ENCODE measurements around the gene SPPL2C. TPM values are rescaled to one million over a fixed set of nuclear protein-coding genes. Genes with fewer than 3 reads are reported as not detected.

Gene SPPL2C
- total RNA-seq, 2 donors from 2014 or later = not detected

- no peaks in the 10 kb centered on the region for H3K27me3 Mint-ChIP-seq (ENCODE audit: low read depth)
- no peak for ATAC-seq (replicated peaks in 1 of 2)
- H3K36me3 Mint-ChIP-seq (ENCODE audit: insufficient read depth in 2 of 2) = no peaks in the 10 kb centered on the region
- H3K9me3 Mint-ChIP-seq = no peaks in the 10 kb centered on the region
- DNase-seq = no peak
- no peaks in the 10 kb centered on the region for H3K4me1 Mint-ChIP-seq (ENCODE audit: low read depth)
- no peak overlapping the region for H3K27ac Mint-ChIP-seq
- H3K4me3 Mint-ChIP-seq = no peak overlapping the region
These were observed 24.5 kb upstream of the SPPL2C start for GRCh38 chr17:45820052-45820780.

GRCh38 chr17:45821147-45821546, 23.5 kb upstream of the SPPL2C start:
- no peak for ATAC-seq (replicated peaks in 1 of 2)
- no peaks in the 10 kb centered on the region for H3K27me3 Mint-ChIP-seq (ENCODE audit: low read depth)
- no peak overlapping the region for H3K4me3 Mint-ChIP-seq
- H3K36me3 Mint-ChIP-seq (ENCODE audit: insufficient read depth in 2 of 2) = no peaks in the 10 kb centered on the region
- H3K27ac Mint-ChIP-seq = no peak overlapping the region
- no peaks in the 10 kb centered on the region for H3K9me3 Mint-ChIP-seq
- no peaks in the 10 kb centered on the region for H3K4me1 Mint-ChIP-seq (ENCODE audit: low read depth)
- DNase-seq = no peak

GRCh38 chr17:45823598-45823997, 21.1 kb upstream of the SPPL2C start:
- H3K27me3 Mint-ChIP-seq (ENCODE audit: low read depth) = no peaks in the 10 kb centered on the region
- no peak overlapping the region for H3K4me3 Mint-ChIP-seq
- ATAC-seq (replicated peaks in 1 of 2) = peak in 1 of 2 donors; percentile 25
- no peak overlapping the region for H3K27ac Mint-ChIP-seq
- no peaks in the 10 kb centered on the region for H3K9me3 Mint-ChIP-seq
- DNase-seq = no peak
- H3K36me3 Mint-ChIP-seq (ENCODE audit: insufficient read depth in 2 of 2) = no peaks in the 10 kb centered on the region
- no peaks in the 10 kb centered on the region for H3K4me1 Mint-ChIP-seq (ENCODE audit: low read depth)

GRCh38 chr17:45824475-45824874, 20.2 kb upstream of the SPPL2C start:
- no peaks in the 10 kb centered on the region for H3K36me3 Mint-ChIP-seq (ENCODE audit: insufficient read depth in 2 of 2)
- H3K27ac Mint-ChIP-seq = no peak overlapping the region
- DNase-seq (no peak), ATAC-seq (replicated peaks in 1 of 2) (no peak)
- H3K9me3 Mint-ChIP-seq = no peaks in the 10 kb centered on the region
- no peak overlapping the region for H3K4me3 Mint-ChIP-seq
- H3K27me3 Mint-ChIP-seq (ENCODE audit: low read depth) = no peaks in the 10 kb centered on the region
- H3K4me1 Mint-ChIP-seq (ENCODE audit: low read depth) = no peaks in the 10 kb centered on the region

- no peaks in the 10 kb centered on the region for H3K9me3 Mint-ChIP-seq
- no peaks in the 10 kb centered on the region for H3K4me1 Mint-ChIP-seq (ENCODE audit: low read depth)
- DNase-seq (no peak), ATAC-seq (replicated peaks in 1 of 2) (no peak)
- no peaks in the 10 kb centered on the region for H3K36me3 Mint-ChIP-seq (ENCODE audit: insufficient read depth in 2 of 2)
- no peak overlapping the region for H3K27ac Mint-ChIP-seq
- no peak overlapping the region for H3K4me3 Mint-ChIP-seq
- no peaks in the 10 kb centered on the region for H3K27me3 Mint-ChIP-seq (ENCODE audit: low read depth)
These were observed 19.7 kb upstream of the SPPL2C start for GRCh38 chr17:45824901-45825492.

- ATAC-seq (replicated peaks in 1 of 2) (no peak), DNase-seq (no peak)
- Mint-ChIP-seq H3K36me3 (ENCODE audit: insufficient read depth in 2 of 2) (no peaks in the 10 kb centered on the region), H3K27ac (no peak overlapping the region), H3K4me1 (ENCODE audit: low read depth) (no peaks in the 10 kb centered on the region), H3K4me3 (no peak overlapping the region), H3K27me3 (ENCODE audit: low read depth) (no peaks in the 10 kb centered on the region), H3K9me3 (no peaks in the 10 kb centered on the region)
These were observed 18.9 kb upstream of the SPPL2C start for GRCh38 chr17:45825792-45826191.

GRCh38 chr17:45826919-45827588, 17.6 kb upstream of the SPPL2C start:
- Mint-ChIP-seq H3K4me1 (ENCODE audit: low read depth) (no peaks in the 10 kb centered on the region), H3K27me3 (ENCODE audit: low read depth) (no peaks in the 10 kb centered on the region), H3K27ac (no peak overlapping the region), H3K9me3 (no peaks in the 10 kb centered on the region), H3K36me3 (ENCODE audit: insufficient read depth in 2 of 2) (no peaks in the 10 kb centered on the region), H3K4me3 (no peak overlapping the region)
- DNase-seq (no peak), ATAC-seq (replicated peaks in 1 of 2) (no peak)

- DNase-seq = no peak
- Mint-ChIP-seq H3K4me1 (ENCODE audit: low read depth) (no peaks in the 10 kb centered on the region), H3K36me3 (ENCODE audit: insufficient read depth in 2 of 2) (no peaks in the 10 kb centered on the region), H3K27ac (no peak overlapping the region), H3K27me3 (ENCODE audit: low read depth) (no peaks in the 10 kb centered on the region), H3K9me3 (no peaks in the 10 kb centered on the region), H3K4me3 (no peak overlapping the region)
- ATAC-seq (replicated peaks in 1 of 2) = no peak
These were observed 16.5 kb upstream of the SPPL2C start for GRCh38 chr17:45828171-45828570.

GRCh38 chr17:45828582-45829133, 16.0 kb upstream of the SPPL2C start:
- DNase-seq (no peak), ATAC-seq (replicated peaks in 1 of 2) (no peak)
- H3K27me3 Mint-ChIP-seq (ENCODE audit: low read depth) = peaks cover under 1% of the 10 kb centered on the region
- no peaks in the 10 kb centered on the region for H3K4me1 Mint-ChIP-seq (ENCODE audit: low read depth)
- no peaks in the 10 kb centered on the region for H3K36me3 Mint-ChIP-seq (ENCODE audit: insufficient read depth in 2 of 2)
- H3K27ac Mint-ChIP-seq = no peak overlapping the region
- H3K9me3 Mint-ChIP-seq = no peaks in the 10 kb centered on the region
- no peak overlapping the region for H3K4me3 Mint-ChIP-seq

GRCh38 chr17:45833920-45834319, 10.8 kb upstream of the SPPL2C start:
- Mint-ChIP-seq H3K27ac (no peak overlapping the region), H3K9me3 (no peaks in the 10 kb centered on the region), H3K27me3 (ENCODE audit: low read depth) (peaks cover 4% of the 10 kb centered on the region), H3K4me3 (no peak overlapping the region), H3K36me3 (ENCODE audit: insufficient read depth in 2 of 2) (no peaks in the 10 kb centered on the region), H3K4me1 (ENCODE audit: low read depth) (no peaks in the 10 kb centered on the region)
- no peak for DNase-seq
- ATAC-seq (replicated peaks in 1 of 2) = no peak

GRCh38 chr17:45834471-45835396, 9.9 kb upstream of the SPPL2C start:
- Mint-ChIP-seq H3K36me3 (ENCODE audit: insufficient read depth in 2 of 2) (no peaks in the 10 kb centered on the region), H3K9me3 (no peaks in the 10 kb centered on the region), H3K4me1 (ENCODE audit: low read depth) (no peaks in the 10 kb centered on the region), H3K27me3 (ENCODE audit: low read depth) (peaks cover 4% of the 10 kb centered on the region), H3K27ac (no peak overlapping the region), H3K4me3 (no peak overlapping the region)
- ATAC-seq (replicated peaks in 1 of 2) (no peak), DNase-seq (no peak)

GRCh38 chr17:45835481-45835880, 9.2 kb upstream of the SPPL2C start:
- no peaks in the 10 kb centered on the region for H3K4me1 Mint-ChIP-seq (ENCODE audit: low read depth)
- H3K36me3 Mint-ChIP-seq (ENCODE audit: insufficient read depth in 2 of 2) = no peaks in the 10 kb centered on the region
- H3K9me3 Mint-ChIP-seq = no peaks in the 10 kb centered on the region
- no peak overlapping the region for H3K27ac Mint-ChIP-seq
- peaks cover 4% of the 10 kb centered on the region for H3K27me3 Mint-ChIP-seq (ENCODE audit: low read depth)
- H3K4me3 Mint-ChIP-seq = no peak overlapping the region
- ATAC-seq (replicated peaks in 1 of 2) = no peak
- DNase-seq = no peak

All from activated T-cell treated with anti-CD3 and anti-CD28 coated beads, Interleukin-2, amount 50 U/mL, for 72 hours (primary cell).